ENCODE measurements around the gene TCF20. TPM values are rescaled to one million over a fixed set of nuclear protein-coding genes. Genes with fewer than 3 reads are reported as not detected.

Gene TCF20
- 64.4 TPM for total RNA-seq

DNA sequence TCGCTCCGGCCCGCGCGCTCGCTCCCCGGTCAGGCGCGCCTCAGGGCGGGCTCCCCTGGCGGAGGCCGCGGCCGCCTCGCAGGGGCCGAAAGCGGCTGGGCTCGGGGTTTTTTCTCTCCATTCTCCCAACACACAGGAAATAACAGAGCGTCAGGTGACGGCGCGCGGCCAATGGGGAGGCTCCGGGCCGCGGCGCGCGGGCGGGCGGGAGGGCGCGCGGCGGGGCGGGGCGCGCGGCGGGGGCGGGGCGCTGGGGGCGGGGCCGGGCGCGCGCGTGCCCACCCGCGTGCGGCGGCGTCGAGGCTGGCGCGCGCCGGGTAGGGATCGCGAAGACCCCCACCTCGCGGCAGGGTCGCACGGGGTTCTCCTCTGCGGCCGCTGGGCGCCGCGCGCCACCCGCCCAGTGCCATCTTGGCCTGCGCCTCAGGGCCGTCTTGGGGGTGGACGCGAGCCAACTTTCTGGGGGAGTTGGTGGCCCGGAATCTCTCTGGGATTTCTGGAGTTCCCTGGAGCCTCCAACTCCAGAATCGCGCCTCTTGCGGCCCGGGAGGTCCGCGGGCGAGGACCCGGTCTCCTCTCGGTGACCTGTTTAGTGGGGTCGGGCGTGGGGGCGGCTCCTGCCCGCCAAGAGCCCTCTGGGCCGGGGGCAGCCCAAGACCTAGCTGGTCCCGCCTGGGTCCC, at the start of gene TCF20:
Gene TCF20 (minus strand): TSS at position 144 of the 681 bp plus-strand sequence. CDS start 55,348 bp downstream, outside the sequence.

Other genes starting within 250 kb of the TCF20 start
- 17.1 TPM for gene NAGA, start 199.8 kb downstream of the TCF20 start, total RNA-seq
- 3.5 TPM for gene PHETA2, start 196.4 kb downstream of the TCF20 start, total RNA-seq
- gene SMDT1, start 191.0 kb downstream of the TCF20 start, total RNA-seq, result 19.1 TPM
- gene NDUFA6, start 179.9 kb downstream of the TCF20 start, total RNA-seq, result 59.1 TPM
- gene CYP2D6, start 139.8 kb downstream of the TCF20 start, total RNA-seq, result 4.2 TPM
- 1.6 TPM for gene NFAM1, start 161.8 kb upstream of the TCF20 start, total RNA-seq
- gene RRP7A, start 249.1 kb upstream of the TCF20 start, total RNA-seq, result 20.8 TPM

All from diencephalon (tissue), 1 donor.